ENCODE data around the gene C6orf141. TPM values are rescaled to one million over a fixed set of nuclear protein-coding genes. Genes with fewer than 3 reads are reported as not detected.

Gene C6orf141
- polyA plus RNA-seq, 3 donors, result not detected

GRCh38 chr6:49517919-49518318, 32.5 kb upstream of the C6orf141 start:
- Mint-ChIP-seq H3K4me3 (no peak overlapping the region), H3K36me3 (no peaks in the 10 kb centered on the region), H3K4me1 (no peaks in the 10 kb centered on the region), H3K27me3 (ENCODE audit: low read depth in 3 of 3) (peaks cover 0 to 4% (median 3%) of the 10 kb centered on the region in 3 donors), H3K9me3 (peaks cover 0 to 2% (median 0%) of the 10 kb centered on the region in 7 donors), H3K27ac (no peak overlapping the region)
- no peaks in the 10 kb centered on the region for H3K27me3 ChIP-seq (ENCODE audit: control insufficient read depth in 2 of 2, insufficient read depth in 2 of 2, low read length in 2 of 2)
- H3K9me3 ChIP-seq (replicated peaks in 1 of 2; ENCODE audit: control insufficient read depth in 1 of 2, insufficient read depth in 1 of 2, low read length in 2 of 2), result no peaks in the 10 kb centered on the region
- TF ChIP-seq CTCF (IDR thresholded peaks at IDR 0.05), result no peak
- H3K4me1 ChIP-seq (ENCODE audit: control insufficient read depth in 1 of 2, insufficient read depth in 2 of 2, low read length in 2 of 2), result no peaks in the 10 kb centered on the region
- H3K9ac ChIP-seq (ENCODE audit: insufficient read depth, low read length, poor library complexity, severe bottlenecking), result no peak overlapping the region
- no peaks in the 10 kb centered on the region for H3K36me3 ChIP-seq (replicated peaks in 1 of 2; ENCODE audit: control insufficient read depth in 1 of 2, insufficient read depth in 2 of 2, low read length in 2 of 2)
- no peak for DNase-seq
- 100% methylated on average over 2 of the region's 2 CpGs for WGBS (ENCODE audit: insufficient coverage)
- no peaks in the 10 kb centered on the region for H4K20me1 ChIP-seq (ENCODE audit: insufficient read depth, low read length)
- no peak overlapping the region for H3K4me3 ChIP-seq (replicated peaks in 1 of 3; ENCODE audit: low read depth in 2 of 3, low read length in 3 of 3)
- H3K27ac ChIP-seq (ENCODE audit: low read depth in 1 of 2, low read length in 2 of 2), result no peak overlapping the region
- H3K79me2 ChIP-seq (ENCODE audit: insufficient read depth, low read length), result no peaks in the 10 kb centered on the region
- no peak overlapping the region for H2AFZ ChIP-seq (ENCODE audit: insufficient read depth, low read depth, low read length, poor library complexity, severe bottlenecking)
- intact Hi-C loops (cut with micrococcal nuclease), result no loop called here
- no peak overlapping the region for H3K4me2 ChIP-seq (replicated peaks; ENCODE audit: extremely low read depth, low read length, poor library complexity, severe bottlenecking)

GRCh38 chr6:49519660-49520059, 30.8 kb upstream of the C6orf141 start:
- intact Hi-C loops (cut with micrococcal nuclease), result no loop called here
- H3K4me3 ChIP-seq (replicated peaks in 1 of 3; ENCODE audit: low read depth in 2 of 3, low read length in 3 of 3), result no peak overlapping the region
- no peak overlapping the region for H3K4me3 Mint-ChIP-seq

More at GRCh38 chr6:49519660-49520059, 30.8 kb upstream of the C6orf141 start:
- Mint-ChIP-seq H3K9me3 (no peaks in the 10 kb centered on the region), H3K27ac (no peak overlapping the region), H3K36me3 (no peaks in the 10 kb centered on the region), H3K4me1 (no peaks in the 10 kb centered on the region), H3K27me3 (ENCODE audit: low read depth in 3 of 3) (peaks cover 0 to 3% (median 0%) of the 10 kb centered on the region in 3 donors)
- Histone ChIP-seq H3K27me3 (ENCODE audit: control insufficient read depth in 2 of 2, insufficient read depth in 2 of 2, low read length in 2 of 2) (no peaks in the 10 kb centered on the region), H3K27ac (ENCODE audit: low read depth in 1 of 2, low read length in 2 of 2) (no peak overlapping the region), H3K4me1 (ENCODE audit: control insufficient read depth in 1 of 2, insufficient read depth in 2 of 2, low read length in 2 of 2) (no peaks in the 10 kb centered on the region), H3K4me2 (replicated peaks; ENCODE audit: extremely low read depth, low read length, poor library complexity, severe bottlenecking) (no peak overlapping the region), H3K79me2 (ENCODE audit: insufficient read depth, low read length) (no peaks in the 10 kb centered on the region), H3K9ac (ENCODE audit: insufficient read depth, low read length, poor library complexity, severe bottlenecking) (no peak overlapping the region), H3K36me3 (replicated peaks in 1 of 2; ENCODE audit: control insufficient read depth in 1 of 2, insufficient read depth in 2 of 2, low read length in 2 of 2) (no peaks in the 10 kb centered on the region), H3K9me3 (replicated peaks in 1 of 2; ENCODE audit: control insufficient read depth in 1 of 2, insufficient read depth in 1 of 2, low read length in 2 of 2) (no peaks in the 10 kb centered on the region), H4K20me1 (ENCODE audit: insufficient read depth, low read length) (no peaks in the 10 kb centered on the region), H2AFZ (ENCODE audit: insufficient read depth, low read depth, low read length, poor library complexity, severe bottlenecking) (no peak overlapping the region)
- DNase-seq, result no peak
- no CpG with 5 or more reads among the region's 1 CpG for WGBS (ENCODE audit: insufficient coverage)
- no peak for TF ChIP-seq CTCF (IDR thresholded peaks at IDR 0.05)
